ENCODE measurements around the gene MRPL14.

GRCh38 chr6:44154067-44154466 is 26.8 kb upstream of the MRPL14 start:
- TF ChIP-seq USF2 (IDR thresholded peaks at IDR 0.05; ENCODE audit: low read depth, low read length) (no peak), BHLHE40 (IDR thresholded peaks at IDR 0.05; ENCODE audit: low read depth, low read length) (no peak), POLR2A (IDR thresholded peaks at IDR 0.05; ENCODE audit: low read depth, low read length) (no peak), ELK1 (IDR thresholded peaks at IDR 0.05; ENCODE audit: borderline replicate concordance, low read depth, low read length) (no peak), CEBPB (IDR thresholded peaks at IDR 0.05; ENCODE audit: low read depth, low read length) (no peak), RCOR1 (IDR thresholded peaks at IDR 0.05; ENCODE audit: insufficient replicate concordance, low read length) (no peak), MXI1 (IDR thresholded peaks at IDR 0.05; ENCODE audit: borderline replicate concordance, low read depth, low read length) (no peak)
- TF ChIP-seq, protein P1, sequence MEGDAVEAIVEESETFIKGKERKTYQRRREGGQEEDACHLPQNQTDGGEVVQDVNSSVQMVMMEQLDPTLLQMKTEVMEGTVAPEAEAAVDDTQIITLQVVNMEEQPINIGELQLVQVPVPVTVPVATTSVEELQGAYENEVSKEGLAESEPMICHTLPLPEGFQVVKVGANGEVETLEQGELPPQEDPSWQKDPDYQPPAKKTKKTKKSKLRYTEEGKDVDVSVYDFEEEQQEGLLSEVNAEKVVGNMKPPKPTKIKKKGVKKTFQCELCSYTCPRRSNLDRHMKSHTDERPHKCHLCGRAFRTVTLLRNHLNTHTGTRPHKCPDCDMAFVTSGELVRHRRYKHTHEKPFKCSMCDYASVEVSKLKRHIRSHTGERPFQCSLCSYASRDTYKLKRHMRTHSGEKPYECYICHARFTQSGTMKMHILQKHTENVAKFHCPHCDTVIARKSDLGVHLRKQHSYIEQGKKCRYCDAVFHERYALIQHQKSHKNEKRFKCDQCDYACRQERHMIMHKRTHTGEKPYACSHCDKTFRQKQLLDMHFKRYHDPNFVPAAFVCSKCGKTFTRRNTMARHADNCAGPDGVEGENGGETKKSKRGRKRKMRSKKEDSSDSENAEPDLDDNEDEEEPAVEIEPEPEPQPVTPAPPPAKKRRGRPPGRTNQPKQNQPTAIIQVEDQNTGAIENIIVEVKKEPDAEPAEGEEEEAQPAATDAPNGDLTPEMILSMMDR (conservative IDR thresholded peaks at IDR 0.05; ENCODE audit: low read depth, low read length): no peak

Measured in IMR-90 (cell line).